GM10248 (cell line): ENCODE measurements around the gene ADH7.

Experiments
- CTCF ChIA-PET: fragments of 300-600 bp; sonication (Branson Sonifier 250); formaldehyde crosslinking; extraction: SDS; loops from one replicate; lab custom pipeline; 2021; ENCODE audit warnings: antibody characterized with exemption; lab: Yijun Ruan, JAX
- POLR2A ChIA-PET: fragments of 350-650 bp; sonication (Branson Sonifier 250); formaldehyde crosslinking; extraction: SDS; loops from one replicate; lab custom pipeline; 2020; ENCODE audit warnings: antibody characterized with exemption; lab: Yijun Ruan, JAX
- DNase-seq: peaks from one replicate; pipeline ENCODE4 v3.0.0; 2012; ENCODE audit errors: extremely low spot score
- TF ChIP-seq, protein P1 (sequence below): IDR thresholded peaks from 2 replicates; pipeline ENCODE4 v1.5.1; 2012; ENCODE audit warnings: mild to moderate bottlenecking, low read depth; ENCODE audit errors: extremely low read depth, missing control alignments, control extremely low read depth

Gene ADH7

GRCh38 chr4:99390055-99390454 lies 45.1 kb downstream of the ADH7 start:
- no peak for DNase-seq
- TF ChIP-seq, protein P1, sequence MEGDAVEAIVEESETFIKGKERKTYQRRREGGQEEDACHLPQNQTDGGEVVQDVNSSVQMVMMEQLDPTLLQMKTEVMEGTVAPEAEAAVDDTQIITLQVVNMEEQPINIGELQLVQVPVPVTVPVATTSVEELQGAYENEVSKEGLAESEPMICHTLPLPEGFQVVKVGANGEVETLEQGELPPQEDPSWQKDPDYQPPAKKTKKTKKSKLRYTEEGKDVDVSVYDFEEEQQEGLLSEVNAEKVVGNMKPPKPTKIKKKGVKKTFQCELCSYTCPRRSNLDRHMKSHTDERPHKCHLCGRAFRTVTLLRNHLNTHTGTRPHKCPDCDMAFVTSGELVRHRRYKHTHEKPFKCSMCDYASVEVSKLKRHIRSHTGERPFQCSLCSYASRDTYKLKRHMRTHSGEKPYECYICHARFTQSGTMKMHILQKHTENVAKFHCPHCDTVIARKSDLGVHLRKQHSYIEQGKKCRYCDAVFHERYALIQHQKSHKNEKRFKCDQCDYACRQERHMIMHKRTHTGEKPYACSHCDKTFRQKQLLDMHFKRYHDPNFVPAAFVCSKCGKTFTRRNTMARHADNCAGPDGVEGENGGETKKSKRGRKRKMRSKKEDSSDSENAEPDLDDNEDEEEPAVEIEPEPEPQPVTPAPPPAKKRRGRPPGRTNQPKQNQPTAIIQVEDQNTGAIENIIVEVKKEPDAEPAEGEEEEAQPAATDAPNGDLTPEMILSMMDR, result no peak
- ChIA-PET CTCF (no interaction called here), POLR2A (no interaction called here)

DNA sequence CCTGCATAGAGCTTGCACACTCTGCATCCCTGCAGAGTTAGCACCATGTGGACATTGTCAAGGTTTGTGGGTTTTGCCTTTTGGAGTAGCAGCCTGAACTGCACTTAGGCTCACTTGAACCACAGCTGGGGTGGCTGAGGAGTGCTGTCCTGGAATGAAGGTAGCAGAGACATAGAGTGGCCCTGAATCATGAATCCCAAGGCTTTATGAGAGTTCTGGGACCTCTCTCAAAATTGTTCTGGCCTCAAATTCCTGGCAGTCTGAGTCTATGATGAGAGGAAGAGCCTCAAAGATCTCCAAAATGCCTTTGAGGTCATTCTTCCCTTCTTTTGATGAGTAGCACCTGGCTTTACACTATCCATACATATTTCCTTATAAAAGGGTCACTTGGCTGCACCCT lies 45.5 kb downstream of the ADH7 start:
- CTCF ChIA-PET, result no interaction called here
- TF ChIP-seq, protein P1, result no peak
- POLR2A ChIA-PET, result no interaction called here
- DNase-seq, result no peak

- no peak for DNase-seq
- TF ChIP-seq, protein P1, result no peak
- ChIA-PET POLR2A (no interaction called here), CTCF (interaction anchor here (1.0 kb wide), 1 partner anchor 28 kb away, joined by 3 read pairs; no protein-coding TSS in a partner anchor)
Measured at GRCh38 chr4:99383833-99384392, 51.2 kb downstream of the ADH7 start.

DNA sequence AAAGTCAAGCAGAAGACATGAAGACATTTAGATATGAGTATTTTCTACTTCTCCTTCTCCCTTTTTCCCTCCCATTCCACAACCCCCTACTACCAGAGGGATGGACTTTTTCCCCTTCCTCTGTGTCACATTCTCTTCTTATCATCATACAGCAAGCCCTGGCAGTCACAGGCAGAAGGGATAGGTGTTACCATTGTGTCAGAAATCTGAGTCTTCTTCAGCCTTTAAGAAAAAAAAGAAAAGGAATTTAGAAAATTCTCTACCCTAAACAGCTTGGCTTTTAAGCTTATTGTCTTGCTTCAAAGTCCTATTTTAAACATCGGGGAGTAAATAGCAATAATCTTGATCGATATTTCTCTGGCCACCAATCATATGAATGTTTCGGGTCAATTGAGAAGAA lies 51.7 kb downstream of the ADH7 start:
- ChIA-PET POLR2A (no interaction called here), CTCF (no interaction called here)
- no peak for DNase-seq
- TF ChIP-seq, protein P1, result no peak

GRCh38 chr4:99382745-99383360 lies 52.3 kb downstream of the ADH7 start:
- ChIA-PET CTCF (interaction anchor here (1.1 kb wide), 1 partner anchor 21 kb away, joined by 3 read pairs; no protein-coding TSS in a partner anchor), POLR2A (no interaction called here)

DNA sequence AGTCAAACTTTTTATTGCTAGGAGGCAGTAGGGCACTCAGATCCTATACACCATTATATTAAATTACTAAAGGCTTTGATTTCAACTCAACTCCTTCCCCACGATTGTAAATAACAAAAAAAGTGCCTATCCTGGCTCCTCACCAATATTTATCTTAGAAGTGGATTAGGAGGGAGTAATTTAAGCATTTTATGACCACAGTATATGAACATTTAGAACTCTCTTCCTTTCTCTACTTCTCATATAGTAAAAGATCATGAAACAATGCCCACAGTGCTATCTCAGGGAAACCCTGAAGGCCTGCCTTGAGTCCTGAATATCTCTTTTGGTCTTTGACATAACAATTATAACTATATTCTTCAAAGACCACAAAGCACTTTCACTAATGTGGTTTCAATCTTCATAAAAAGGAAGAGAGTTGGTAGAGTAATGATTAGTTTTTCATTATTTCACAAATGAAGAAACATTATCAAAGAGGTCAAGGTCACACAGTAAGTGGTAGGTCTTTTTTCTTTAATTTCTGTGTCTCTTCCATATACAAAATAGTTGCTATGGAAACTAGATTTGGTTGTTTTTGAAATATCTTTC lies 53.5 kb downstream of the ADH7 start:
- ChIA-PET CTCF (interaction anchor here (1.7 kb wide), 1 partner anchor 10 kb away, joined by 5 read pairs; no protein-coding TSS in a partner anchor), POLR2A (no interaction called here)
- TF ChIP-seq, protein P1, result no peak
- no peak for DNase-seq

More at GRCh38 chr4:99382745-99383360, 52.3 kb downstream of the ADH7 start:
- TF ChIP-seq, protein P1, result no peak
- no peak for DNase-seq
